ENCODE measurements around the gene ARHGEF3.

DNA sequence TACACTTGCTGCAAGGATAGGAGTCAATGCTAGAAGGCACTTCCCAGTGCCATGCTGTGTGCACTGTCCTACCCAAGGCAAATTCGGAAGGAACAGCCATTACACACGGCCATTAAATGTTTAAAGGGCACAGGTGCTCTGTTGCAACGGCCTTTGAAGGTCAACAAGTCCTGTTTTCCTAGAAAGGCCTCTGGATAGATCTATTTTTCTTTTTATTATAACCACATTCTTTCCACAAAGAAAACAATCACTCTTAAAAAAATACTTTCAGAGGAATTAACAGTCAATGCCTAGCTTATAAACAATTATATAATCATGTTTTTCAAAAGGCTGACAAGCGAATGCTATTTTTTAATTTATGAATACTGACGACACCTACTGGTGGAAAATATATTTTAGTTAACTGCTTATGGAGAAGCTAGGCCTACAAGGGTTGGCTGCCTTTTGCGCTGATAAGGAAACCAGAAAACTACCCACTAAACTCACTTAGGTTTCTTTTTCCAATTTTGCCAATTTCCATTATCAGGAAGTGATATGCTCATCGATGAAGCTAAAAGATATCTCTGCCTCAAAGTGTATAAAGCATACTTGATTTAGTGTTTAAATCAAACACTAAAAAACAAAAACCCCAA lies 2.4 kb downstream of the ARHGEF3 start:
- TF ChIP-seq, protein P1, sequence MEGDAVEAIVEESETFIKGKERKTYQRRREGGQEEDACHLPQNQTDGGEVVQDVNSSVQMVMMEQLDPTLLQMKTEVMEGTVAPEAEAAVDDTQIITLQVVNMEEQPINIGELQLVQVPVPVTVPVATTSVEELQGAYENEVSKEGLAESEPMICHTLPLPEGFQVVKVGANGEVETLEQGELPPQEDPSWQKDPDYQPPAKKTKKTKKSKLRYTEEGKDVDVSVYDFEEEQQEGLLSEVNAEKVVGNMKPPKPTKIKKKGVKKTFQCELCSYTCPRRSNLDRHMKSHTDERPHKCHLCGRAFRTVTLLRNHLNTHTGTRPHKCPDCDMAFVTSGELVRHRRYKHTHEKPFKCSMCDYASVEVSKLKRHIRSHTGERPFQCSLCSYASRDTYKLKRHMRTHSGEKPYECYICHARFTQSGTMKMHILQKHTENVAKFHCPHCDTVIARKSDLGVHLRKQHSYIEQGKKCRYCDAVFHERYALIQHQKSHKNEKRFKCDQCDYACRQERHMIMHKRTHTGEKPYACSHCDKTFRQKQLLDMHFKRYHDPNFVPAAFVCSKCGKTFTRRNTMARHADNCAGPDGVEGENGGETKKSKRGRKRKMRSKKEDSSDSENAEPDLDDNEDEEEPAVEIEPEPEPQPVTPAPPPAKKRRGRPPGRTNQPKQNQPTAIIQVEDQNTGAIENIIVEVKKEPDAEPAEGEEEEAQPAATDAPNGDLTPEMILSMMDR (IDR thresholded peaks at IDR 0.05; ENCODE audit: poor library complexity, severe bottlenecking): peak; percentile 73
- TF ChIP-seq RAD21 (conservative IDR thresholded peaks at IDR 0.05) (peak; percentile 55), POLR2AphosphoS5 (IDR thresholded peaks at IDR 0.05) (no peak), TAF1 (IDR thresholded peaks at IDR 0.05; ENCODE audit: low read depth) (no peak), EZH2 (IDR thresholded peaks at IDR 0.05; ENCODE audit: borderline replicate concordance, insufficient read depth, low read length, poor library complexity, severe bottlenecking) (no peak)
- TF ChIP-seq, protein P2, sequence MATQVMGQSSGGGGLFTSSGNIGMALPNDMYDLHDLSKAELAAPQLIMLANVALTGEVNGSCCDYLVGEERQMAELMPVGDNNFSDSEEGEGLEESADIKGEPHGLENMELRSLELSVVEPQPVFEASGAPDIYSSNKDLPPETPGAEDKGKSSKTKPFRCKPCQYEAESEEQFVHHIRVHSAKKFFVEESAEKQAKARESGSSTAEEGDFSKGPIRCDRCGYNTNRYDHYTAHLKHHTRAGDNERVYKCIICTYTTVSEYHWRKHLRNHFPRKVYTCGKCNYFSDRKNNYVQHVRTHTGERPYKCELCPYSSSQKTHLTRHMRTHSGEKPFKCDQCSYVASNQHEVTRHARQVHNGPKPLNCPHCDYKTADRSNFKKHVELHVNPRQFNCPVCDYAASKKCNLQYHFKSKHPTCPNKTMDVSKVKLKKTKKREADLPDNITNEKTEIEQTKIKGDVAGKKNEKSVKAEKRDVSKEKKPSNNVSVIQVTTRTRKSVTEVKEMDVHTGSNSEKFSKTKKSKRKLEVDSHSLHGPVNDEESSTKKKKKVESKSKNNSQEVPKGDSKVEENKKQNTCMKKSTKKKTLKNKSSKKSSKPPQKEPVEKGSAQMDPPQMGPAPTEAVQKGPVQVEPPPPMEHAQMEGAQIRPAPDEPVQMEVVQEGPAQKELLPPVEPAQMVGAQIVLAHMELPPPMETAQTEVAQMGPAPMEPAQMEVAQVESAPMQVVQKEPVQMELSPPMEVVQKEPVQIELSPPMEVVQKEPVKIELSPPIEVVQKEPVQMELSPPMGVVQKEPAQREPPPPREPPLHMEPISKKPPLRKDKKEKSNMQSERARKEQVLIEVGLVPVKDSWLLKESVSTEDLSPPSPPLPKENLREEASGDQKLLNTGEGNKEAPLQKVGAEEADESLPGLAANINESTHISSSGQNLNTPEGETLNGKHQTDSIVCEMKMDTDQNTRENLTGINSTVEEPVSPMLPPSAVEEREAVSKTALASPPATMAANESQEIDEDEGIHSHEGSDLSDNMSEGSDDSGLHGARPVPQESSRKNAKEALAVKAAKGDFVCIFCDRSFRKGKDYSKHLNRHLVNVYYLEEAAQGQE (IDR thresholded peaks at IDR 0.05; ENCODE audit: borderline replicate concordance): no peak
